Measurements from ENCODE around the gene LBHD2. TPM values are rescaled to one million over a fixed set of nuclear protein-coding genes. Genes with fewer than 3 reads are reported as not detected.

LBHD2 gene
- total and polyA plus RNA-seq, 2 of the 13 experiments (the other 11 are each of a cell fraction or from before 2014, with no cell fraction given) = 0.67 to 1.00 TPM

DNA sequence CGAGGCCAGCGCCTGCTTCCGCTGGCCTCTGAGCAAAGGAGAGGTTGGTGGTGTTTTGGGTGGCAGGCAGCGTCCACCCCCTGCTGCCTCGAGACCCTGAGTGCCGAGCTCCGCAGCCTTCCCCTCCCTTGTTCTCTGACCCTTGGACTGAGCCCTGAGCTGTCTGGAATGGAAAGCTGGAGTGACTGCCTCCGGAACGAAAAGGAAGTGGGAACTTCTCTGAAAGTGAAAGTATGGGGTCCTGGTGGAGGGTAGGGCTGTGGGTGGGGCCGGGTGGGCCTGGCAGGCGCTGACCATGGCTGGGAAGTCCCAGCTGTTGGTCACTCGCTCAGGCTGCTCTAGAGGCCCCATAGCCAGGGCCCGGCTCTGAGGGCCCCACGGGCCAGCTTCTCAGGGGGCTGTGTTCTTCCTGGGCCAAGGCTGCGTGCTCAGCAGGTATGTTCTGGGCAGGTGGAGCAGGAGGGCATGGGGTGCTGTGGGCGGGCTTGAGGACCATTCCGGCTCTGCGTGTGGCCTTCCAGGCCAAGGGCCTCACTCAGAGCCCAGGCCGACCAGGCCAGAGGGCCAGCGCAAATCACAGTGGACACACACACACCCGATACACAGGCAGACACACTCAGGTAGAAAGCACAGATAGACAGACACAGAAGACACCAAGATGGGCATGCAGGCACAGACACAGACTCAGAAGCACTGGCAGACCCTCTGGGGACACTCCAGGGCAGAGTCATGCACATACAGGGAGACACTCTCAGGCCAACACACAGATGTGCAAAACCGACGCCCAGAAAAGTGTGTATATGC is 10.6 kb downstream of the LBHD2 start, which contains the start of gene EXOC3L4 (continued):
- TF ChIP-seq, protein P1, sequence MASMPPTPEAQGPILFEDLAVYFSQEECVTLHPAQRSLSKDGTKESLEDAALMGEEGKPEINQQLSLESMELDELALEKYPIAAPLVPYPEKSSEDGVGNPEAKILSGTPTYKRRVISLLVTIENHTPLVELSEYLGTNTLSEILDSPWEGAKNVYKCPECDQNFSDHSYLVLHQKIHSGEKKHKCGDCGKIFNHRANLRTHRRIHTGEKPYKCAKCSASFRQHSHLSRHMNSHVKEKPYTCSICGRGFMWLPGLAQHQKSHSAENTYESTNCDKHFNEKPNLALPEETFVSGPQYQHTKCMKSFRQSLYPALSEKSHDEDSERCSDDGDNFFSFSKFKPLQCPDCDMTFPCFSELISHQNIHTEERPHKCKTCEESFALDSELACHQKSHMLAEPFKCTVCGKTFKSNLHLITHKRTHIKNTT (CRISPR knock-in tag; IDR thresholded peaks at IDR 0.05) = no peak
- TF ChIP-seq, protein P2, sequence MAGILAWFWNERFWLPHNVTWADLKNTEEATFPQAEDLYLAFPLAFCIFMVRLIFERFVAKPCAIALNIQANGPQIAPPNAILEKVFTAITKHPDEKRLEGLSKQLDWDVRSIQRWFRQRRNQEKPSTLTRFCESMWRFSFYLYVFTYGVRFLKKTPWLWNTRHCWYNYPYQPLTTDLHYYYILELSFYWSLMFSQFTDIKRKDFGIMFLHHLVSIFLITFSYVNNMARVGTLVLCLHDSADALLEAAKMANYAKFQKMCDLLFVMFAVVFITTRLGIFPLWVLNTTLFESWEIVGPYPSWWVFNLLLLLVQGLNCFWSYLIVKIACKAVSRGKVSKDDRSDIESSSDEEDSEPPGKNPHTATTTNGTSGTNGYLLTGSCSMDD (CRISPR knock-in tag; IDR thresholded peaks at IDR 0.05) = no peak
- TF ChIP-seq NKX3-1 (CRISPR knock-in tag; IDR thresholded peaks at IDR 0.05) (no peak), SP4 (CRISPR knock-in tag; IDR thresholded peaks at IDR 0.05) (peak; percentile 73; the same call in 1 of the 2 replicates), ZNF256 (CRISPR knock-in tag; conservative IDR thresholded peaks at IDR 0.05) (no peak), ZNF605 (CRISPR knock-in tag; IDR thresholded peaks at IDR 0.05) (peak; percentile 82), ZSCAN21 (CRISPR knock-in tag; IDR thresholded peaks at IDR 0.05; ENCODE audit: borderline replicate concordance) (peak; percentile 42; the same call in 1 of the 2 replicates), KMT2A (CRISPR knock-in tag; IDR thresholded peaks at IDR 0.05) (0 out of 2 replicates have a peak, but pooled peaks have one; percentile 22), HOXA9 (CRISPR knock-in tag; IDR thresholded peaks at IDR 0.05; ENCODE audit: borderline replicate concordance) (no peak), POLR2AphosphoS2 (IDR thresholded peaks at IDR 0.05; ENCODE audit: low read depth, low read length) (no peak), ZNF329 (CRISPR knock-in tag; IDR thresholded peaks at IDR 0.05; ENCODE audit: low read depth) (peak; percentile 49; the same call in 1 of the 2 replicates), ARNT2 (CRISPR knock-in tag; IDR thresholded peaks at IDR 0.05; ENCODE audit: low read depth) (no peak), SIX1 (CRISPR knock-in tag; IDR thresholded peaks at IDR 0.05; ENCODE audit: borderline replicate concordance) (no peak), ZBTB38 (CRISPR knock-in tag; IDR thresholded peaks at IDR 0.05) (peak; percentile 49; the same call in 1 of the 2 replicates), POLR2AphosphoS5 (IDR thresholded peaks at IDR 0.05; ENCODE audit: low read depth, low read length) (peak; percentile 79), SMARCE1 (IDR thresholded peaks at IDR 0.05; ENCODE audit: borderline replicate concordance) (no peak), PCBP2 (optimal IDR thresholded peaks at IDR 0.05; ENCODE audit: low read depth, low read length, poor library complexity, severe bottlenecking) (no peak)
- TF ChIP-seq, protein P3, sequence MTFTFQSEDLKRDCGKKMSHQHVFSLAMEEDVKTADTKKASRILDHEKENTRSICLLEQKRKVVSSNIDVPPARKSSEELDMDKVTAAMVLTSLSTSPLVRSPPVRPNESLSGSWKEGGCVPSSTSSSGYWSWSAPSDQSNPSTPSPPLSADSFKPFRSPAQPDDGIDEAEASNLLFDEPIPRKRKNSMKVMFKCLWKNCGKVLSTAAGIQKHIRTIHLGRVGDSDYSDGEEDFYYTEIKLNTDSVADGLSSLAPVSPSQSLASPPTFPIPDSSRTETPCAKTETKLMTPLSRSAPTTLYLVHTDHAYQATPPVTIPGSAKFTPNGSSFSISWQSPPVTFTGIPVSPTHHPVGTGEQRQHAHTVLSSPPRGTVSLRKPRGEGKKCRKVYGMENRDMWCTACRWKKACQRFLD (CRISPR knock-in tag; IDR thresholded peaks at IDR 0.05; ENCODE audit: borderline replicate concordance) = 0 out of 2 replicates have a peak, but pooled peaks have one; percentile 51
- TF ChIP-seq, protein P4, sequence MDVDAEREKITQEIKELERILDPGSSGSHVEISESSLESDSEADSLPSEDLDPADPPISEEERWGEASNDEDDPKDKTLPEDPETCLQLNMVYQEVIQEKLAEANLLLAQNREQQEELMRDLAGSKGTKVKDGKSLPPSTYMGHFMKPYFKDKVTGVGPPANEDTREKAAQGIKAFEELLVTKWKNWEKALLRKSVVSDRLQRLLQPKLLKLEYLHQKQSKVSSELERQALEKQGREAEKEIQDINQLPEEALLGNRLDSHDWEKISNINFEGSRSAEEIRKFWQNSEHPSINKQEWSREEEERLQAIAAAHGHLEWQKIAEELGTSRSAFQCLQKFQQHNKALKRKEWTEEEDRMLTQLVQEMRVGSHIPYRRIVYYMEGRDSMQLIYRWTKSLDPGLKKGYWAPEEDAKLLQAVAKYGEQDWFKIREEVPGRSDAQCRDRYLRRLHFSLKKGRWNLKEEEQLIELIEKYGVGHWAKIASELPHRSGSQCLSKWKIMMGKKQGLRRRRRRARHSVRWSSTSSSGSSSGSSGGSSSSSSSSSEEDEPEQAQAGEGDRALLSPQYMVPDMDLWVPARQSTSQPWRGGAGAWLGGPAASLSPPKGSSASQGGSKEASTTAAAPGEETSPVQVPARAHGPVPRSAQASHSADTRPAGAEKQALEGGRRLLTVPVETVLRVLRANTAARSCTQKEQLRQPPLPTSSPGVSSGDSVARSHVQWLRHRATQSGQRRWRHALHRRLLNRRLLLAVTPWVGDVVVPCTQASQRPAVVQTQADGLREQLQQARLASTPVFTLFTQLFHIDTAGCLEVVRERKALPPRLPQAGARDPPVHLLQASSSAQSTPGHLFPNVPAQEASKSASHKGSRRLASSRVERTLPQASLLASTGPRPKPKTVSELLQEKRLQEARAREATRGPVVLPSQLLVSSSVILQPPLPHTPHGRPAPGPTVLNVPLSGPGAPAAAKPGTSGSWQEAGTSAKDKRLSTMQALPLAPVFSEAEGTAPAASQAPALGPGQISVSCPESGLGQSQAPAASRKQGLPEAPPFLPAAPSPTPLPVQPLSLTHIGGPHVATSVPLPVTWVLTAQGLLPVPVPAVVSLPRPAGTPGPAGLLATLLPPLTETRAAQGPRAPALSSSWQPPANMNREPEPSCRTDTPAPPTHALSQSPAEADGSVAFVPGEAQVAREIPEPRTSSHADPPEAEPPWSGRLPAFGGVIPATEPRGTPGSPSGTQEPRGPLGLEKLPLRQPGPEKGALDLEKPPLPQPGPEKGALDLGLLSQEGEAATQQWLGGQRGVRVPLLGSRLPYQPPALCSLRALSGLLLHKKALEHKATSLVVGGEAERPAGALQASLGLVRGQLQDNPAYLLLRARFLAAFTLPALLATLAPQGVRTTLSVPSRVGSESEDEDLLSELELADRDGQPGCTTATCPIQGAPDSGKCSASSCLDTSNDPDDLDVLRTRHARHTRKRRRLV (CRISPR knock-in tag; IDR thresholded peaks at IDR 0.05) = no peak
- TF ChIP-seq, protein P5, sequence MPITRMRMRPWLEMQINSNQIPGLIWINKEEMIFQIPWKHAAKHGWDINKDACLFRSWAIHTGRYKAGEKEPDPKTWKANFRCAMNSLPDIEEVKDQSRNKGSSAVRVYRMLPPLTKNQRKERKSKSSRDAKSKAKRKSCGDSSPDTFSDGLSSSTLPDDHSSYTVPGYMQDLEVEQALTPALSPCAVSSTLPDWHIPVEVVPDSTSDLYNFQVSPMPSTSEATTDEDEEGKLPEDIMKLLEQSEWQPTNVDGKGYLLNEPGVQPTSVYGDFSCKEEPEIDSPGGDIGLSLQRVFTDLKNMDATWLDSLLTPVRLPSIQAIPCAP (CRISPR knock-in tag; IDR thresholded peaks at IDR 0.05; ENCODE audit: low read depth) = peak; percentile 81; the same call in 1 of the 2 replicates
